DMS 273 treated with DMSO at 0.1 percent for 48 hours (cell line): Measurements from ENCODE around the gene PLEKHA7.
"Not testable (repeated sequence)": the region's sequence is repeated elsewhere in the genome, so short reads cannot be mapped to it uniquely, and the experiment has no call there.

Source experiments
- DNase-seq: peaks from one replicate; lab custom pipeline; 2025; lab: John Stamatoyannopoulos, UW

PLEKHA7 gene

DNA sequence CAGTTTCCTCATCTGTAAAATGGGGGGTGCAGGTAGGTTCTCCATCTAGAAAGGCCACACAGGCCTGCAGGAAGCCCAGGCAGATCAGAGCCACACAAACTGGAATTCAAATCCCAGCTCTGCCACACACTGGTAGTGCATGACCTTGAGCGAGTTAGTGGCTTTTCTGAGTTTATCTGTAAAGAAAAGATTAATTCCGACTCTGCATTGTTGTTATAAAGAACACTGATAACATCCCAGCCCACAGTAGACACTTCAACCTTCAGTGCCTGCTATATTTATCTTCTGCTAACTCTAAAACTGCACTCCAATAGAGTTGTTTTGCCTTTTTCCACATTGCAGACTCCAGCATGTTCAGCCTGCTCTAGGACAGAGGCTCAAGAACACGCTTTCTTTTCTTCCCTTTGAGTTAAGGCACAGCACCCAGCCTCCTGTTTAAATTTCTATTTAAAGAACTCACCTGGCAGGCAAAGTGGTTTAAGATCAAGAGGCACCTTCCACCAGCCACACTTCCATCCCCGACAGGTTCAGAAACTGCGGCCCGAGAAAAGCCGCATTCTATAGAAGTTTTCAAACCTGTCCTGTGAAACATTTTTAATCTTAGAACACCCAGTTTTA is 133.9 kb downstream of the PLEKHA7 start:
- DNase-seq = no peak

DNA sequence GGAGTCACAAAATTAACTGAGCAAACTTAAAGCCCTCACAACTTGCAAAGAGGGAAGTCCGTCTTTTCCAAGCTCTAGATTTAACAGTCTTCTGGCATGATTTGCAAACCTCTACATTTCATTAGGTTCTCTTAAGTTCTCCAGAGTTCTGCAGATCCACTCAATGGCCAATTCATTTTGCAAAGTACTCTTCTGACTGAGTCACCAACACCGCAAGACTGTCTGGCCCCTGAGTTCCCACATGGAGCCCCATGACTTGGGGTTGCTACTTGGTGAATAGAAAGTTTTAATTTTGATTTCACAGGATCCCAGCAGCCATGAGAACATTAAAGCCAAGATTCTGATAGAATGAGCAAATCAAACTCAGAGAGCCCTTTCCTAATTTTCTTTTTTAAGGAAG is 134.5 kb downstream of the PLEKHA7 start:
- no peak for DNase-seq

DNA sequence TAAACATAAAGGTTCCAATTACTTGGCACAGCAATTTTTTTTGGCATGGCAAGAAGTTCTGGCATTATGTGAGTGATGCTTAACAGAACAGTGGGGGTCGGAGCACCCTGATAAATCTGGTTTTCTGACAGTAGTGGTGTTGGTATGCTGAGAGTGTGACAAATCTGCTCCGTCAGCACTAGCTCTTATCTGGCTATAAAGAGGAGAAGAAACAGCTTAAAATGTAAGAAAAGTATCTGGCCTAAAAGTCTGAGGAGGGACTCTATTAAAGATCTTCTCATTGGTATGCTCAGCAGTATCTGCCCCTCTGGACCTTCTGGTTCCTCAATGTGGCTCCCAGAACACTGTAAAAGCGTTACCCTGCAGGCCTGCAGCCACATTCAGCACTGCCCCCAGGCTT is 137.4 kb downstream of the PLEKHA7 start:
- no peak for DNase-seq

DNA sequence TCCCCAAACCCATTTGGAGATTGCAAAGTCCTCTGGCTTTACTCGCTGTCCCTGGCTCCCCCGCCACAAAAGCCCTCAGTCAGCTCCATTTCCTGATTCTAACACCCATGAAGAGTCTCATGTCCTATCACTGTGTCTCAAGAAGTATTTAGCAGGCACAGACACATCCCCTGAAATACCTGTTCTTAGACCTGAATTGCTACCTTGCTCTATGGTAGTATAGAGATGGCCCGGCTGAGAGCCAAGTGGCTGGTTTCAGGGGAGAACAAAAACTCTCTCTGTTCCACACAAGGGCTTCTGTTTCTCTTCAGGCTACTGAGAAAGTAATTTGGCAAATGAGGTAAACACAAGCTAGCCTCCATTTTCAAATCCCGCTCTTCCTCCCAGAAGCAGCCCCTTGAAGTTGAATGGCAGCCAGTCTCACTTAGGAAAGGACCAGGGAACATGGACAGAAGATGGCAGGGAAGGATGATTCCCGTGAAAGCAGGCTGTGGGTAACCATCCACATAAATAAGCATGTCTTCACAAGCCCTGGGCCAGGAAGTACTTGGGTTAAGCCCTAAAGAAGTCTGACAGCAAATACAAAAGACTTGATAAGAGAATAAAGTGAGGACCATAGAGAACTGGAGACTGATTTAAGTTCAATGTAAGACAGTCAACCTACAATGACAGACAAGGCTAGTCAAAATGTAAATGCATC is 138.0 kb downstream of the PLEKHA7 start:
- no peak for DNase-seq

DNA sequence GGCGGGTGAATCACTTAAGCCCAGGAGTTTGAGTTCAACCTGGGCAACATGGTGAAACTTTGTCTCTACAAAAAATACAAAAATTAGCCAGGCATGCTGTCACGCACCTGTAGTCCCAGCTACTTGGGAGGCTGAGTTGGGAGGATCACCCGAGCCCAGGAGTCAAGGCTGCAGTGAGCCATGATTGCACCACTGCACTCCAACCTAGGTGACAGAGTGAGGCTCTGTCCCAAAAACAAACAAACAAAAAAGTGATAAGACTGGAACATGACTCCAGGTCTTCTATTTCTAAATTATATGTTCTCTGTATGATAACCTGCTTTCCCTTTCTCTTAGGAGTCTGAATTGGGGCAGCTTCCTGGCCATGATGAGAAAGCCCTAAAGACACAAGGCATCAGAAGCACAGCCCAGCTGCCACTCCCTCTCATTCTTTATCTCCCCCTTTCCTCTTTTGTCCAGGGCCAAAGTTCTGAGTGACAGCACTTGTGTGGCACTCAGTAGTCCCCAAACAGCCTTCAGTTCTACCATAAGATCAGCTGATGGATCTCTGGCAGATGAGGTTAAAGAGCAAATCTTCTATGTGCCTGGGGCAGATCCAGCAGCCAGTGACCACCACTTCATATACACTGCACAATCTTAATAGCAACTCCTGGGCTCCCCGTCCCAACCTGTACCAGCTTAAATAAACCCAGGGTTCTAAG is 139.8 kb downstream of the PLEKHA7 start:
- DNase-seq = no peak

DNA sequence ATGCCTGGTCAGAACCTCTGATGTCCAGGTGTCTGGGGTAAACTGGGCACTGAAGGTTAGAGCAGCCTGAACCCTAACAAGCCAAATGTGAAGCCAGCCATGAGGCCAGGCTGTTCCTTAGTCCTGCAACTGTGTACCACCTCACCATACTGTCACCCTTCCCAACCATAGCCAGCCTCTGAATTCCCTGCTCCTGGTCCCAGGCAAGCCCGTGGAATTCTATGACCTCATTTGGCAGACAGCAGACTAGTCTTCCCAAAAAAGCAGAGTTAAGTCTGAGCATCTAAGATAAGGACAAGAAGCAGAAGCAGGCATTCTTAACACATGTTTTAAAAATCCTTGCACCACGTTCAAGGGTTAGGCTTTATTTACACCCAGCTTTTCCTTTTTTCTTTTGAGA is 140.9 kb downstream of the PLEKHA7 start:
- DNase-seq = no peak

DNA sequence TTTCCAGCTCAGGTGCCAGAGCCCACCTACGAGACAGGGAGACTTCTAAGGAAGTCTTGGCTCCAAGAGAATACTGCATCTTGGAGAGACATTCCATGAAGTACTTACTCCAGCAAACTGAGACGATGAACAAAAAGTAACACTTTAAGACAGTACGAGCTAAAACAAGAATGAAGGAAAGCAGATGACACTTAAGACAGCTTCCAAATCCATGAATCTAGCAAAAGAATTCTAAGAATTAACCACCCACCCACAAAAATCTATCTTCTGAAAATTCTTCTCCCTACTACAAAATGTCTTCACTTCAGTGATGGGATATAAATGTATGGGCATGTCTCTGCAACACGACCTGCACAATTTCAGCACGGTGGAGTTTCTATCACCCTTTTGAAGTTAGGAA is 142.8 kb downstream of the PLEKHA7 start:
- no peak for DNase-seq

DNA sequence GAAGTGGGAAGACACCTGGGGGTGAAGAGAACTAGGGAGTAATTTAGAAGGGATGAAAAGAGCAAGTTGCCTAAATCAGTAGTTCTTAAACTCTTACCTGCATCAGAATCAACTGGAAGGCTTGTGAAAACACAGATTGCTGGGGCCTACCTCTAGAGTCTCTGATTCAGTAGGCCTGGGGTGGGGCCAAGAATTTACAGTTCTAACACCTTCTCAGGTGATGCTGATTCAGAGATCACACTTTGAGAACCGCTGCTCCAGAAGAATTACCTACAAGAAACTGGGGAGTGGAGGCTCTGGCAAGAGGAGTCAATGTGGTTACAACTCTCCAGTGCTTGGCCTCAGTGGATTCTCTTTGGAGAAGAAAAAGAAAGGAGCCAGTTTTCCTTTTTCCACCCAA is 147.1 kb downstream of the PLEKHA7 start:
- no peak for DNase-seq

DNA sequence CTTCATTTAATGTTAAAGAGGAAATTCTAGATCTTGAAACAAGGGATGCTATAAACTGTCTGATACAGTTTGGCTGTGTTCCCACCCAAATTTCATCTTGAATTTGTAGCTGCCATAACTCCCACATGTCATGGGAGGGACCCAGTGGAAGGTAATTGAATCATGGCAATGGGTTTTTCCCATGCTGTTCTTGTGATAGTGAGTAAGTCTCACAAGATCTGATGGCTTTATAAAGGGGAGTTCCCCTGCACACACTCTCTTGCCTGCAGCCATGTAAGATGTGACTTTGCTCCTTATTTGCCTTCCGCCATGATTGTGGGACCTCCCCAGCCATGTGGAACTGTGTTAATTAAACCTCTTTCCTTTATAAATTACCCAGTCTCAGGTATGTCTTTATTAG is 149.8 kb downstream of the PLEKHA7 start:
- not testable (repeated sequence) for DNase-seq

DNA sequence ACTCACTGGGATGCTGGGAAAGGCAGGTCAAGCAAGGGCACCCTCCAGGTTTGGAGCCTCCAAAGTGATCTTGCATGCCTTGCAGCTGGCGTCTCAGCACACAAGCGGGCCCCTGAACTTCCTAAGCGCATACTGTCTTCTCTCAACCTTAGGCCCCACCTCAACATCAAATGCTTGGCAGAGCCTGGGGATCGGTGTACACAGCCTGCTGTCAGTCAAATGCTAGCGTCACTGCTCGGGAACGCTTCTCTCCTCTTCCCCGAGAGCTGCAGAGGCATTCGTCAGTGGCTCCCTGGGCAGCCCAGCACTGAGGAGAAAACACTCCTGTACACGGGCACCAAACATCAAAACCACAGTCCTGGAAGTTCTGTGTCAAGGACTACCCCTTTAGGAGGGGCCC is 150.8 kb downstream of the PLEKHA7 start:
- no peak for DNase-seq

DNA sequence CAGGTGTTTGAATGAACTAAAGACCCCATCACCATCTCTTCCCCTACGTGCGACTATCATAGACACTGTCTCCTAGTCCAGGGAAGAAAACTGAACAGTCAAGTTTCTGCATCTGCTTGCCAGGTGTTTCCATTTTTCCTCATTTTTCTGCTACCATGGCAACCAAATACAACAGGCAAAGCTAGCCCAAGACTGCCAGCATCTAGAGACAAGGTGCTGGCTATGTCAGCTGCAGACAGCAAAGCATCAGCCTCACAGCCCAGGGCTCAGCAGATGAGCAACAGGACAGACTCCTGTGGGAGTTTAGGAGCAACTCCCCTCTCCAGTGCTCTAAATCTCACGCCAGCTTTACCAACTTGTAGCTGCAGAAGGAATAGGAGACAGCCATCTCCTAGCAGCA is 151.5 kb downstream of the PLEKHA7 start:
- no peak for DNase-seq

DNA sequence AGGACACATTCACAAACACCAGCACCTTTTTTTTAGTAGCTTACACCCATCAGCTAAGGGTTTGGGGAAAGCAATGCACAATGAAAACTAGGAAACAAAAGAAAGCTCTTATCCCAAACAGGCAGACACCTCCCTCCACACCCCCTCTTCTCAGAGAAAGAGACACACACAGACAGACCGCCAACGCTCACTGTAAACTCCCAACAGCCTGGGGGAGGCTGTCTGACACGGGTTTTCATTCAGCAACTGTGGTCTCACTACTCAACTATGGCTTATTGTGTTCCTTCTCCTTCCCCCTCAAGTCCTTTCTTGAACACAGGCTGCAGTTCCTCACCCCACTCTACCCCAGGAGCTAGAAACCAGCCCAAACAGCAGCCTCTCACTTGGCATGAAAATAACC is 152.4 kb downstream of the PLEKHA7 start:
- DNase-seq = no peak

DNA sequence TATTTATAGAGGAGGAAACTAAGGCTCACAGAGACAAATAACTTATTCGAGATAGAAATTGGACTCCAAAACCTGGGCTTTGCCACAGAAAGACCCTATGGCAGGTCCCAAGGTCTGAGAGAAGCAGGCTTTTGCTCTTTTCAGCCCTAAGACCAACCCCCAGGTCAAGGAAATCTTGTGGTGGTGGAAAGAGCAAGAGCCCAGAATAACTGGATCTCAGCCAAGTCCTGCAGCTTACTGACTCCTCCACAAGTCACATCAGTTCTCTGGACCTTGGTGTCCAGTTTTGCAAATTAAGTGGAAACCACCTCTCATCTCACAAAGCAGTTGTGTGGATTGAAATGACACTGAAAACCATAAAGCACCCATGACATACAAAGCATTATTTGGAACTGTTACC is 153.6 kb downstream of the PLEKHA7 start:
- DNase-seq = no peak

DNA sequence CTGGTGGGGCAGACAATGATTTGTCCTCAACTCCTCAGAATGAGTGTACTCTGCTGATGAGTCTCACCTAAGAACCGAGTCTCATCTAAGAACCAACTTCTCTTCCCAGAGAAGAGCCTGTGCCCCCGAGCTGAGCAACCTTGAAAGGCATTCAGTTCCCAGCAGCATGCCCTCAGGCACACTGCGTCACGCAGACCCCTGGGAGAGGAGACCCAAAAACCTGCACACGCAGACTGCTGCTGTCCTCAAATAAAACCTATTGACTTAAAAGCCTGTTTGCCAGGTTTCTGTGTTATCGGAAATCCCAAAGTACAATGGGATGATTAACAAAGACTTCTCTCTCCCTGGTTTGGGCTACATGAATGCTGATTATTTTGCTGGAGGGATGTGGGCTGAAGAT is 154.6 kb downstream of the PLEKHA7 start:
- DNase-seq = no peak

DNA sequence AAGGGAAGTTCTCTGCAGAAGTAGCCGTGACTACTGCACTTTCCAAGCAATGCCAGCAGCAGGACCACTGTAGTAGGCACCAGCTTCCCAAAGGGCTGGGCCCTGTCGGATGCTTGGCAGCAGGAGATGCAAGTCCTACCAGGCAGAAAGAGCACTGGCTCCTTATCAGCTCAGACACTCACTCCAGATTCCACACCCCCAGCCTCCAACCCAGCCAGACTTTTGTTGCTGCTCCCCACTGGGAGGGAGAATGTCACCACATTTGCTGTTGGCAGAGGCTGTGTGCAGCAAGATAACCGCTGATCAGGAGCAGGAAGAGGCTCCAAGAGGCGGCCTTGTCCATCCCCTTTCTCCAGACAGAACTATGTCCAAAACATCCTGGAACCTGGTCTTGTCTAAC is 157.0 kb downstream of the PLEKHA7 start:
- no peak for DNase-seq

DNA sequence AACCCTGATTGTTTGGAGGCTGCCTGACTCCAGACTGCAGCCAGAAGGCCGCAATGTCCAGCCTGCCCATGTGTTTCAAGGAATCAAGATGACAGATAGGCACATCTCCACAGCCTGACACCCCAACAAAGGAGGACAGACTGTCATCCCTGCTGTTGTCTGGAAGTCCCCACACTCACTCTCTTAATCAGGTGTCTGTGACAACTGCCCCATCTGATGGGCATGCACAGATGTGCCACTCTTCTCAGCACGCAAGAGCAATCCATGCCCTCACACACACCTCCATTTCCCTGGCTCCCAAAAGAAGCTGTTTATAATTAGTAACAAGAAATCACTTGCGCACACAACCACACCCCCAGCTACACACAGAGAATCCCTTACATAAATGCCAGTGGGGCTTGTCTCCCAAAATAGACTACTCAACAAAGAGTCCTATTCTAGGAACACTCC is 158.2 kb downstream of the PLEKHA7 start:
- DNase-seq = no peak

DNA sequence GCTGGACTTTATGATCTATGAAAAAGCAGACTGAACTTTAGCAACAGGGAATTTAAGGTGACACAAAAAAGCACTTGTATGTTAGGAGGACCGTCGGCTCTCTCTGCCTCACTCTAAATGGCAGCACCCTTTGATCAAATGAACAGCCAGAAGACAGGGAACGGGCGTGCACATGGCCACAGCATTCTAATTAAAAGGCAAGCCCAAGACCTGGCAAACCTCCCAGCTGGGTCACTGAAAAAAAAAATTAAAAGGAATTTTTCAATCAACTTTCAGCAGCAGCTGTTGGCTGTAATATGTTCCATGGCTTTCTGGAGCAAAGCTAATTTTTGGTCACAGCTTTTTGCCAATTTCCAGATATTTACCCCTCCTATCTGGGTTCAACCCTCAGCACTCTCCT is 159.2 kb downstream of the PLEKHA7 start:
- no peak for DNase-seq

DNA sequence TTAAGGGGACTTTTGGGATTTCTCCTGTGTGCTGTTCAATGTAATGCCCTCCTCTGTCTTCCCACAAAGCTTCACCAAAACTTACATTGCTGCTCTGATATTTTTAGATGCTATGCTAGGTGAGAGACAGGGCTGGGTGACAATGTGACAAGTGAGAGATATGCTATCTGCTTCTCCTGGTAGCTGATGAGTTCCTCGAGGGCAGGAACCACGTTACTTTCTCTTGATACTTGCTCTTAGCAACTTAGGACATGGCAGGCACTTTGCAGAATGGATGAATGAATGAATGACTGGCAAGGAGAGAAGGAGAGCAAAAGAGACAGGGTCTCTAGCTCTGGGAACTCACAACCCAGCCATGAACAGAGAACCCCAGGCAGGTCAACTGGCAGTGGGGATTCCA is 160.4 kb downstream of the PLEKHA7 start:
- no peak for DNase-seq

DNA sequence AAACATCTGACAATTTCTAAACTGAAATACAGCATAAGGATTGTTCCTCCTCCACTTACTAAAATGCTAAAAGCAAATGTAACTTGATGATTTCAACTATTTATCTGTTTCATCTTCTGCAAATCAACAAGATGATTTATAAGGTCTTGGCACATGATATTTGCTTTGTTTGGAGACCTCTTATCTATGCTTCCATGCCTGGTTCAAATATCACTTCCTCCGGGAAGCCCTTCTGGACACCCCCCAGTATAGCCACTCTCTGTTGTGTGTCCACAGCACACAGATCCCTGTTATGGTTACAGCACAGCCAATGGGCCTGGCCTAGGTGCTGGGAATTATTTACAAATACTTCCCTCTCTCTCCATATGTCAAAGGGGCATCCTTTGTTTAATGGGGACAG is 160.9 kb downstream of the PLEKHA7 start:
- no peak for DNase-seq

DNA sequence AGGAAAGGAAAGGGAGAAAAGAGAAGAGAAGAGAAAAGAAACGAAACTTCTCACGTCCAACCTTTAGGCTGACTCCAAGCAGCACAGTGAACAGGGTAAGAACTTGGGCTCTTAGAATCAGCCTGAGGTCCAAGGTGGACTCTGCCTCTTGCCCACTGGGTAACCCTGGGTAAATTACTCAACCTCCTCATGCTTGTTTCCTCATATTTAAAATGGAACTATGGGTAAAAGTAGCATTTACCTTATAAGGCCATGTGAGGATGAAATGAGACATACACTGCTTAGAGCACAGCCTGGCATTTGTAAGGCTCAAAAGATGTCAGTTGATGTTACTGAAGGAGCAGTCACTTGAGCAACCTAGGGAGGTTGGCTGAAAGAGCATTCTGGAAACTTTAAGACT is 167.9 kb downstream of the PLEKHA7 start:
- DNase-seq = no peak

DNA sequence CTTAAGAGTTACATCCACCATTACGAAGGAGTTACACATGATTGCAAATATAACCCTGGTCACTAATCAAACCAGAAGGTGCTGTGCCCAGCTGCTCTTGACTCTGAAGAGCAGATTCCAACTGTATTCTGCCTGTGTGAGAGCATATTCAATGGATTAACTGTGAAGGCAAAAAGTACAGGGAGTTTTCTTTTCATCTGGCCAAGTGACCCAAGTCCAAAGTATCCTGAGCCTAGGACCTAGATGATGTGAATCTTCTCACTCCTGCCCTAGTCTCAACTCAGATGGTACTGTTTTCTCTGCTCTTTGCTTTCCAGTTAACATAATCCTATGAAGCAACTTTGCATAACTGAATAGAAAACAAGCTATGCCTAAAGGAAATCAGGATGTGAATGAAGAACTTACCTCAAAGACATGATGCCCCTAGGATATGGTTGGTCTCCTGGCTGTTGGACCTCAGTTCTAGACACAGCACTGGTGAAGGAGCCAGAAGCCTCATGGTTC is 169.9 kb downstream of the PLEKHA7 start:
- DNase-seq = no peak

DNA sequence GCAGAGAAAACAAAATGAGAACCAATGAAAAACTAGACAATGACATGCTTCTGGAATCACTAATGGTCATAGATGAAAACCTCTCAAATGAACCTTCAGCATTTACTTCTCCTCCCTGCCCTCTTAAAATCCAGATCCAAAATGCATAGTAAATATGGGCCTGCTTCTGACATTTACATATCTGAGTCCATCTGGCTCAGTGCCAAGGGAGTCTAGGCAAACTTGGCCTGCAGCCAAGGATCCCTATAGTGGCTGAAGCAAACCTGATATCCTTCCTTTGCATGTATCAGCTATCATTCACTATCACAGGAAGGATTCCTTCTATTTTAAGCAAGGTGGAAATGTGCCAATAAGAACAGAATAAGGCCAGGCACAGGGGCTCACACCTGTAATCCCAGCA is 170.9 kb downstream of the PLEKHA7 start:
- no peak for DNase-seq

DNA sequence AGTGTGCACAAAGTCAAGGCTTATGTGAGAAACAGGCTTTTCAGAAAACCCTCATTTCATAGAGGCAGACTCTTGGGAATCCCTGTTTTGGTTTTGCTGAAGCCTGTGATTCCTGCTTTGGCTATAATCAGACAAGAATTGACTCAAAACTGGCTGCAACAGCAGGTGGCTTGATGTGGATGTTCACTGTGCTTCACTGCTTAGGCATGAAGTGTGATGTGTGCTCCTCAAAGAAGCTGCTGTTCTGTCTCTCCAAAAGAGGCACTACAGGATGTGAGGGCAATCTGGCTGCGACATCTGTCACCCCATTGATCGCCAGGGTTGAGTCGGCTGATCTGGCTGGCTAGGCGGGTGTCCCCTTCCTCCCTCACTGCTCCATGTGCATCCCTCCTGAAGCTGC is 172.2 kb downstream of the PLEKHA7 start:
- DNase-seq = peak; percentile 0
